Neural cell (in vitro differentiated cells): ENCODE data around the gene LIPA.

Experiments
- EZH2 ChIP-seq: fragments of 200-600, 300-800 bp; shearing (Covaris generic), sonication (generic); IDR thresholded peaks from 2 replicates; pipeline ENCODE4 v1.6.1; 2014; ENCODE audit warnings: antibody characterized with exemption, low read length, borderline replicate concordance, mild to moderate bottlenecking; ENCODE audit not compliant: insufficient read depth, poor library complexity, severe bottlenecking
- POLR2AphosphoS5 ChIP-seq: IDR thresholded peaks from 2 replicates; pipeline ENCODE4 v1.6.1; 2012
- SMC3 ChIP-seq: fragments of 450-650 bp; conservative IDR thresholded peaks from 2 replicates; pipeline ENCODE4 v1.6.1; 2014; ENCODE audit warnings: antibody characterized with exemption, mild to moderate bottlenecking, moderate library complexity; ENCODE audit not compliant: poor library complexity
- TAF1 ChIP-seq: IDR thresholded peaks from 2 replicates; pipeline ENCODE4 v1.6.1; 2012; ENCODE audit warnings: low read depth
- TF ChIP-seq, protein P1 (sequence below): fragments of 450-650 bp; IDR thresholded peaks from 2 replicates; pipeline ENCODE4 v1.5.1; 2014; ENCODE audit warnings: antibody characterized with exemption, mild to moderate bottlenecking, moderate library complexity; ENCODE audit not compliant: poor library complexity, severe bottlenecking

GRCh38 chr10:89237849-89238248, 13.7 kb downstream of the LIPA start:
- TF ChIP-seq POLR2AphosphoS5 (no peak), EZH2 (no peak), SMC3 (no peak), TAF1 (no peak)
- TF ChIP-seq, protein P1, sequence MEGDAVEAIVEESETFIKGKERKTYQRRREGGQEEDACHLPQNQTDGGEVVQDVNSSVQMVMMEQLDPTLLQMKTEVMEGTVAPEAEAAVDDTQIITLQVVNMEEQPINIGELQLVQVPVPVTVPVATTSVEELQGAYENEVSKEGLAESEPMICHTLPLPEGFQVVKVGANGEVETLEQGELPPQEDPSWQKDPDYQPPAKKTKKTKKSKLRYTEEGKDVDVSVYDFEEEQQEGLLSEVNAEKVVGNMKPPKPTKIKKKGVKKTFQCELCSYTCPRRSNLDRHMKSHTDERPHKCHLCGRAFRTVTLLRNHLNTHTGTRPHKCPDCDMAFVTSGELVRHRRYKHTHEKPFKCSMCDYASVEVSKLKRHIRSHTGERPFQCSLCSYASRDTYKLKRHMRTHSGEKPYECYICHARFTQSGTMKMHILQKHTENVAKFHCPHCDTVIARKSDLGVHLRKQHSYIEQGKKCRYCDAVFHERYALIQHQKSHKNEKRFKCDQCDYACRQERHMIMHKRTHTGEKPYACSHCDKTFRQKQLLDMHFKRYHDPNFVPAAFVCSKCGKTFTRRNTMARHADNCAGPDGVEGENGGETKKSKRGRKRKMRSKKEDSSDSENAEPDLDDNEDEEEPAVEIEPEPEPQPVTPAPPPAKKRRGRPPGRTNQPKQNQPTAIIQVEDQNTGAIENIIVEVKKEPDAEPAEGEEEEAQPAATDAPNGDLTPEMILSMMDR: no peak
